Measurements from ENCODE around the gene GRM8. TPM values are rescaled to one million over a fixed set of nuclear protein-coding genes. Genes with fewer than 3 reads are reported as not detected.

The GRM8 gene
- total RNA-seq, 1 experiment from 2014 or later, result 0.40 TPM

DNA sequence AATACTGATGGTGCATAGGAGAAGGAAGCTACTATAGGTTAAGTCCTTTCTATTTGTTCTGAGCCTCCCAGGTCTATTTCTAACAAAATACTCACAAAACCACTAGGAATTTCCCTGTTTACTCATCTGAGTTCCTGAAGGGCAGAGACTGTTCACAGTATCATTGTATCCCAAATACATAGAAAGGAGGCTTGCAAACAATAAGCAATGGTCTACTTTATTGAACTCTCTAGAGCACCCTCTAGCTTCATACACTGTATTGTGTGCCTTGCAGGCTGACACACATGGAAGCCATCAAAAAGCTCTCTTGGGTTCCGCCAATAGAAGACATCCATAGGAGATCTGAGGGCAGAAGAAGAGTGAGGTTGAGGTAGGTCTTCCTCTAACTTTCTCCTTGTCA lies 826.1 kb downstream of the GRM8 start:
- intact Hi-C loops (cut with micrococcal nuclease; ENCODE audit: unreplicated experiment), result no loop called here
- Mint-ChIP-seq H3K27ac (ENCODE audit: unreplicated experiment) (no peak overlapping the region), H3K4me3 (ENCODE audit: low read depth, unreplicated experiment) (no peak overlapping the region), H3K27me3 (ENCODE audit: unreplicated experiment) (no peaks in the 10 kb centered on the region), H3K4me1 (ENCODE audit: low read depth, unreplicated experiment) (no peaks in the 10 kb centered on the region), H3K36me3 (ENCODE audit: insufficient read depth, unreplicated experiment) (no peaks in the 10 kb centered on the region), H3K9me3 (ENCODE audit: low read depth, unreplicated experiment) (peaks cover 3% of the 10 kb centered on the region)
- DNase-seq, result no peak
- no peak for TF ChIP-seq CTCF (IDR thresholded peaks at IDR 0.05; ENCODE audit: unreplicated experiment)
- BruUV-seq (replicated peaks), result no TSS peak
- CTCF ChIA-PET, result no interaction called here

- no peak overlapping the region for H3K4me3 Mint-ChIP-seq (ENCODE audit: low read depth, unreplicated experiment)
- CTCF ChIA-PET, result no interaction called here
- H3K27me3 Mint-ChIP-seq (ENCODE audit: unreplicated experiment), result no peaks in the 10 kb centered on the region
- H3K4me1 Mint-ChIP-seq (ENCODE audit: low read depth, unreplicated experiment), result no peaks in the 10 kb centered on the region
- TF ChIP-seq CTCF (IDR thresholded peaks at IDR 0.05; ENCODE audit: unreplicated experiment), result no peak
- BruUV-seq (replicated peaks), result no TSS peak
- peaks cover 3% of the 10 kb centered on the region for H3K9me3 Mint-ChIP-seq (ENCODE audit: low read depth, unreplicated experiment)
- no peak overlapping the region for H3K27ac Mint-ChIP-seq (ENCODE audit: unreplicated experiment)
- no peaks in the 10 kb centered on the region for H3K36me3 Mint-ChIP-seq (ENCODE audit: insufficient read depth, unreplicated experiment)
- no peak for DNase-seq
- intact Hi-C loops (cut with micrococcal nuclease; ENCODE audit: unreplicated experiment), result loop anchor here (5.0 kb wide), 1 partner anchor 1363 kb away; no protein-coding TSS in a partner anchor
Observed at GRCh38 chr7:126424985-126425384, 827.8 kb downstream of the GRM8 start.

- Mint-ChIP-seq H3K27me3 (ENCODE audit: unreplicated experiment) (no peaks in the 10 kb centered on the region), H3K9me3 (ENCODE audit: low read depth, unreplicated experiment) (no peaks in the 10 kb centered on the region), H3K4me1 (ENCODE audit: low read depth, unreplicated experiment) (no peaks in the 10 kb centered on the region), H3K27ac (ENCODE audit: unreplicated experiment) (no peak overlapping the region), H3K4me3 (ENCODE audit: low read depth, unreplicated experiment) (no peak overlapping the region), H3K36me3 (ENCODE audit: insufficient read depth, unreplicated experiment) (no peaks in the 10 kb centered on the region)
- CTCF ChIA-PET, result no interaction called here
- no peak for TF ChIP-seq CTCF (IDR thresholded peaks at IDR 0.05; ENCODE audit: unreplicated experiment)
- DNase-seq, result no peak
- intact Hi-C loops (cut with micrococcal nuclease; ENCODE audit: unreplicated experiment), result no loop called here
- no TSS peak for BruUV-seq (replicated peaks)
Observed at GRCh38 chr7:126419047-126419446, 833.7 kb downstream of the GRM8 start.

GRCh38 chr7:126411821-126412383 lies 840.8 kb downstream of the GRM8 start:
- peak overlapping the region; percentile 65 for H3K4me3 Mint-ChIP-seq (ENCODE audit: low read depth, unreplicated experiment)
- no peaks in the 10 kb centered on the region for H3K9me3 Mint-ChIP-seq (ENCODE audit: low read depth, unreplicated experiment)
- CTCF ChIA-PET, result no interaction called here
- H3K27me3 Mint-ChIP-seq (ENCODE audit: unreplicated experiment), result no peaks in the 10 kb centered on the region
- intact Hi-C loops (cut with micrococcal nuclease; ENCODE audit: unreplicated experiment), result no loop called here
- BruUV-seq (replicated peaks), result no TSS peak
- DNase-seq, result no peak
- no peak for TF ChIP-seq CTCF (IDR thresholded peaks at IDR 0.05; ENCODE audit: unreplicated experiment)
- H3K27ac Mint-ChIP-seq (ENCODE audit: unreplicated experiment), result peak overlapping the region; percentile 55
- H3K4me1 Mint-ChIP-seq (ENCODE audit: low read depth, unreplicated experiment), result peaks cover 17% of the 10 kb centered on the region
- no peaks in the 10 kb centered on the region for H3K36me3 Mint-ChIP-seq (ENCODE audit: insufficient read depth, unreplicated experiment)
